ENCODE measurements around the gene LCN6. TPM values are rescaled to one million over a fixed set of nuclear protein-coding genes. Genes with fewer than 3 reads are reported as not detected.

The LCN6 gene
- total and polyA plus RNA-seq, 4 donors: 1.4 to 12.3 (median 8.6) TPM; not detected in 1

- DNase-seq (peak; percentile 84 to 93 (median 91)), ATAC-seq (ENCODE audit: insufficient read depth, low FRiP score) (peak; percentile 89)
- H3K27me3 ChIP-seq (ENCODE audit: control insufficient read depth in 3 of 3, insufficient read depth in 3 of 3, low read length in 2 of 3): no peaks in the 10 kb centered on the region
- no peaks in the 10 kb centered on the region for H3K9me3 ChIP-seq (ENCODE audit: control insufficient read depth in 4 of 4, insufficient read depth in 3 of 4, low read length in 3 of 4)
- peak; percentile 90 for TF ChIP-seq CTCF (IDR thresholded peaks at IDR 0.05; ENCODE audit: control extremely low read depth, extremely low read depth)
- peak overlapping the region; percentile 50 to 91 for H3K27ac ChIP-seq (ENCODE audit: low read depth in 1 of 2, low read length in 1 of 2)
- 1% methylated on average over 28 to 66 of the region's 66 CpGs for WGBS, 2 donors
- no peak overlapping the region for H3K9ac ChIP-seq (ENCODE audit: insufficient read depth in 1 of 2, low read length in 2 of 2)
- H3K4me3 ChIP-seq: peak overlapping the region; percentile 74
- H3K4me1 ChIP-seq (ENCODE audit: control insufficient read depth in 5 of 5, insufficient read depth in 5 of 5, low read length in 5 of 5): peaks cover 0 to 28% (median 11%) of the 10 kb centered on the region in 5 donors
- H3K36me3 ChIP-seq (ENCODE audit: control insufficient read depth in 4 of 4, insufficient read depth in 4 of 4, low read length in 4 of 4): peaks cover 4 to 28% (median 24%) of the 10 kb centered on the region in 4 donors
These were observed 20.2 kb downstream of the LCN6 start for GRCh38 chr9:136728080-136728547.

- ATAC-seq (ENCODE audit: insufficient read depth, low FRiP score): no peak
- H3K27ac ChIP-seq (ENCODE audit: low read depth in 1 of 2, low read length in 1 of 2): peak overlapping the region in 1 of 2 donors; percentile 35
- no peaks in the 10 kb centered on the region for H3K9me3 ChIP-seq (ENCODE audit: control insufficient read depth in 4 of 4, insufficient read depth in 3 of 4, low read length in 3 of 4)
- DNase-seq: peak in 1 of 3 donors; percentile 44
- peaks cover 0 to 28% (median 16%) of the 10 kb centered on the region in 5 donors for H3K4me1 ChIP-seq (ENCODE audit: control insufficient read depth in 5 of 5, insufficient read depth in 5 of 5, low read length in 5 of 5)
- peak overlapping the region; percentile 47 for H3K4me3 ChIP-seq
- peak; percentile 16 for TF ChIP-seq CTCF (IDR thresholded peaks at IDR 0.05; ENCODE audit: control extremely low read depth, extremely low read depth)
- 14 to 20% methylated on average over 18 of the region's 18 CpGs for WGBS, 2 donors
- peaks cover 5 to 42% (median 24%) of the 10 kb centered on the region in 4 donors for H3K36me3 ChIP-seq (ENCODE audit: control insufficient read depth in 4 of 4, insufficient read depth in 4 of 4, low read length in 4 of 4)
- no peak overlapping the region for H3K9ac ChIP-seq (ENCODE audit: insufficient read depth in 1 of 2, low read length in 2 of 2)
- H3K27me3 ChIP-seq (ENCODE audit: control insufficient read depth in 3 of 3, insufficient read depth in 3 of 3, low read length in 2 of 3): no peaks in the 10 kb centered on the region
These were observed 21.6 kb downstream of the LCN6 start for GRCh38 chr9:136726631-136727191.

- TF ChIP-seq CTCF (IDR thresholded peaks at IDR 0.05; ENCODE audit: control extremely low read depth, extremely low read depth): no peak
- Histone ChIP-seq H3K27me3 (ENCODE audit: control insufficient read depth in 3 of 3, insufficient read depth in 3 of 3, low read length in 2 of 3) (no peaks in the 10 kb centered on the region), H3K4me3 (no peak overlapping the region), H3K27ac (ENCODE audit: low read depth in 1 of 2, low read length in 1 of 2) (peak overlapping the region; percentile 0 to 35), H3K36me3 (ENCODE audit: control insufficient read depth in 4 of 4, insufficient read depth in 4 of 4, low read length in 4 of 4) (peaks cover 5 to 47% (median 24%) of the 10 kb centered on the region in 4 donors), H3K9me3 (ENCODE audit: control insufficient read depth in 4 of 4, insufficient read depth in 3 of 4, low read length in 3 of 4) (no peaks in the 10 kb centered on the region), H3K9ac (ENCODE audit: insufficient read depth in 1 of 2, low read length in 2 of 2) (no peak overlapping the region), H3K4me1 (ENCODE audit: control insufficient read depth in 5 of 5, insufficient read depth in 5 of 5, low read length in 5 of 5) (peaks cover 0 to 32% (median 16%) of the 10 kb centered on the region in 5 donors)
- ATAC-seq (ENCODE audit: insufficient read depth, low FRiP score): no peak
- 62 to 64% methylated on average over 16 of the region's 16 CpGs for WGBS, 2 donors
- DNase-seq: no peak
These were observed 22.2 kb downstream of the LCN6 start for GRCh38 chr9:136726118-136726517.

Measured in lung (tissue), 12 donors.